GM23338 (cell line): ENCODE measurements around the gene COX7A2. TPM values are rescaled to one million over a fixed set of nuclear protein-coding genes. Genes with fewer than 3 reads are reported as not detected.

Source experiments
- ATAC-seq: fragments of 200-7000 bp; cut with Tn5 transposase; 3 replicates; pipeline ENCODE4 v1.9.1; 2020
- DNase-seq: peaks from one replicate; pipeline ENCODE4 v3.0.0-alpha.2; 2015; ENCODE audit warnings: low spot score
- H2AFZ ChIP-seq: fragments of 200-600 bp; sonication (generic); 2 replicates; pipeline ENCODE4 v1.8.0; 2016; ENCODE audit warnings: antibody characterized with exemption, mild to moderate bottlenecking, moderate library complexity
- H3F3A ChIP-seq: fragments of 200-600 bp; sonication (generic); replicated peaks from 2 replicates; pipeline ENCODE4 v1.8.0; 2017; ENCODE audit warnings: antibody characterized with exemption, mixed run types, low read depth
- H3K27ac ChIP-seq: fragments of 200-600 bp; sonication (generic); 2 replicates; pipeline ENCODE4 v1.6.1; 2016; ENCODE audit warnings: low read depth
- H3K27me3 ChIP-seq: fragments of 200-600 bp; sonication (generic); 2 replicates; pipeline ENCODE4 v1.8.0; 2016; ENCODE audit warnings: mild to moderate bottlenecking, mixed run types, moderate library complexity; ENCODE audit not compliant: insufficient read depth
- H3K36me3 ChIP-seq: fragments of 200-600 bp; sonication (generic); 2 replicates; pipeline ENCODE4 v1.8.0; 2016; ENCODE audit warnings: mild to moderate bottlenecking; ENCODE audit not compliant: insufficient read depth
- H3K4me1 ChIP-seq: fragments of 200-600 bp; sonication (generic); 2 replicates; pipeline ENCODE4 v1.8.0; 2016; ENCODE audit warnings: mild to moderate bottlenecking, moderate library complexity; ENCODE audit not compliant: insufficient read depth
- H3K4me2 ChIP-seq: fragments of 200-600 bp; sonication (generic); 2 replicates; pipeline ENCODE4 v1.7.1; 2017; ENCODE audit warnings: mixed run types
- H3K4me3 ChIP-seq: fragments of 200-600 bp; sonication (generic); 2 replicates; pipeline ENCODE4 v1.6.1; 2016; ENCODE audit warnings: mixed run types
- H3K79me2 ChIP-seq: fragments of 200-600 bp; sonication (generic); replicated peaks from 2 replicates; pipeline ENCODE4 v1.8.0; 2017; ENCODE audit warnings: mild to moderate bottlenecking; ENCODE audit not compliant: insufficient read depth
- H3K9me2 ChIP-seq: fragments of 200-600 bp; sonication (generic); 2 replicates; pipeline ENCODE4 v1.8.0; 2017; ENCODE audit not compliant: insufficient read depth
- H4K20me1 ChIP-seq: fragments of 200-600 bp; sonication (generic); replicated peaks from 2 replicates; pipeline ENCODE4 v1.8.0; 2017; ENCODE audit warnings: mild to moderate bottlenecking; ENCODE audit not compliant: insufficient read depth
- H3K27ac Mint-ChIP-seq: 2 replicates; pipeline ENCODE4 v1.8.0; 2020; ENCODE audit warnings: inconsistent platforms, mild to moderate bottlenecking, moderate library complexity, mixed read lengths
- H3K27me3 Mint-ChIP-seq: 3 replicates; pipeline ENCODE4 v1.8.0; 2022; ENCODE audit warnings: low read depth, mild to moderate bottlenecking, moderate library complexity, mixed read lengths, inconsistent platforms; ENCODE audit not compliant: insufficient read depth, poor library complexity
- H3K36me3 Mint-ChIP-seq: 3 replicates; pipeline ENCODE4 v1.8.0; 2021; ENCODE audit warnings: low read depth, mild to moderate bottlenecking, inconsistent platforms, moderate library complexity, mixed read lengths
- H3K4me1 Mint-ChIP-seq: 3 replicates; pipeline ENCODE4 v1.8.0; 2020; ENCODE audit warnings: mild to moderate bottlenecking, inconsistent platforms, mixed read lengths
- H3K4me3 Mint-ChIP-seq: 3 replicates; pipeline ENCODE4 v1.8.0; 2021; ENCODE audit warnings: moderate library complexity, mild to moderate bottlenecking, inconsistent platforms, mixed read lengths
- H3K9me3 Mint-ChIP-seq: 3 replicates; pipeline ENCODE4 v1.8.0; 2020; ENCODE audit warnings: moderate library complexity, mild to moderate bottlenecking, inconsistent platforms, mixed read lengths
- CTCF ChIP-seq, 2 experiments: fragments of 200-600 bp in 1 of 2; sonication (generic) in 1 of 2; conservative IDR thresholded peaks; 2 replicates each; pipeline versions ENCODE4 v1.5.1 to v1.6.1; 2016 to 2017; ENCODE audit warnings: antibody characterized with exemption in 2 of 2, low read depth in 2 of 2, mild to moderate bottlenecking in 2 of 2, moderate library complexity in 1 of 2
- ETS1 ChIP-seq: IDR thresholded peaks from 2 replicates; pipeline ENCODE4 v1.6.1; 2016; ENCODE audit warnings: antibody characterized with exemption
- EZH2 ChIP-seq: fragments of 200-600 bp; sonication (generic); IDR thresholded peaks from one replicate; pipeline ENCODE4 v1.8.0; 2017; ENCODE audit warnings: antibody characterized with exemption, mild to moderate bottlenecking, low read depth; ENCODE audit not compliant: unreplicated experiment
- EZH2phosphoT487 ChIP-seq: fragments of 200-600 bp; sonication (generic); IDR thresholded peaks from one replicate; pipeline ENCODE4 v1.8.1; 2018; ENCODE audit warnings: antibody characterized with exemption; ENCODE audit not compliant: unreplicated experiment
- POLR2AphosphoS5 ChIP-seq: IDR thresholded peaks from 2 replicates; pipeline ENCODE4 v1.6.1; 2016; ENCODE audit warnings: antibody characterized with exemption, low read depth
- REST ChIP-seq: IDR thresholded peaks from one replicate; pipeline ENCODE4 v1.6.1; 2018; ENCODE audit warnings: antibody characterized with exemption; ENCODE audit not compliant: unreplicated experiment
- STAT1 ChIP-seq: IDR thresholded peaks from one replicate; pipeline ENCODE4 v1.6.1; 2016; ENCODE audit warnings: antibody characterized with exemption; ENCODE audit not compliant: unreplicated experiment
- ZNF114 ChIP-seq: fragments of 250-450 bp; sonication (Bioruptor Pico); IDR thresholded peaks from 2 replicates; pipeline ENCODE4 v1.5.0; 2020; ENCODE audit warnings: mild to moderate bottlenecking, moderate library complexity
- polyA plus RNA-seq: library from polyadenylated mRNA; unstranded; fragments of >200 nt; fragmentation: Nextera tagmentation; extraction: Ambion mirVana; gene quantifications from 2 replicates; pipeline ENCODE4 v1.2.1, GENCODE V29; 2016
- total RNA-seq: library from RNA; depleted of rRNA; stranded (reverse); fragments of >200 nt; shearing (Covaris generic); gene quantifications from 2 replicates; pipeline ENCODE4 v1.2.3, GENCODE V29; 2014
- TF ChIP-seq, protein P1 (sequence below): fragments of 250-450 bp; sonication (Bioruptor Pico); IDR thresholded peaks from 2 replicates; pipeline ENCODE4 v1.5.0; 2020; ENCODE audit warnings: mild to moderate bottlenecking, moderate library complexity

The COX7A2 gene
- total and polyA plus RNA-seq, 2 experiments from 2014 or later = 93.7 to 963 TPM

DNA sequence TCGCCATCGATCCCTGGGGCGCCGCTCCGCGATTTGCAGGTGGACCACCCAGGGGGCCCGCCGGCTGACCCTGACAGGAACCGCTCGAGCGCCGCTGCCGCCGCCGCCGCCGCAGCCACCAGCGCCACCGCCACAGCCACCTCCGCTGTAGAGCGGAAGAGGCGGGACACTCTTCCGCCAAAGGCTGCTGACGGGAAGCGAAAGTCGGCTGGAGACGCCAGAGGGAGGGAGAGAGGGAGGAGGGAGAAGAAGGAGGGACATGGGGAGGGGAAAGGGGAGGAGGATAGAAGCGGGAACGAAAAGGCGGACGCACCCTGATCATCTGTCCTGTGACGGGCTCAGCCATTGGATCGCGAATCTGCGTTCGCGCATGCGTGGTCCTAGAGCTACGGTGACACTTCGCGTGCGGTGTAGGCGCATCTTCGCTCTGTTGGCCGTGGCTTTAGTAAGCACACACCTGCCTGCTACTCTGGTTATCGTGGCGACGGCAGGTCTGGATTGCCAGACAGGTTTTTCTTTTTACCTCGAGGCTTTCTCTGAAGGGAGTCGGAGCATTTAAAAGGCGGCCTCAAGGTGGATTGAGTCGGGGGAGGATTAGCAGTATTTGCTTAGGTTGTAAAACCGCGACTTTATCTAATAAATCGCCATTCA, 41.2 kb upstream of the COX7A2 start, which contains the start of gene TMEM30A:
Gene TMEM30A, minus strand, starts transcription at position 161 of the 651 bp plus-strand sequence. Its CDS starts 154 bp downstream, at position 7.
- peak within 1 kb of the TSS; percentile 86 for H3K4me3 ChIP-seq
- no peak for TF ChIP-seq EZH2phosphoT487
- peak; percentile 91 for TF ChIP-seq POLR2AphosphoS5
- no peak for TF ChIP-seq EZH2
- no peak for TF ChIP-seq REST
- TF ChIP-seq CTCF (conservative IDR thresholded peaks at IDR 0.05; ENCODE audit: low read depth in 2 of 2) = no peak
- no peak for TF ChIP-seq ZNF114 (CRISPR knock-in tag)
- TF ChIP-seq ETS1 = peak; percentile 63; the same call in 1 of the 2 replicates
- no peak for TF ChIP-seq STAT1
- TF ChIP-seq, protein P1, sequence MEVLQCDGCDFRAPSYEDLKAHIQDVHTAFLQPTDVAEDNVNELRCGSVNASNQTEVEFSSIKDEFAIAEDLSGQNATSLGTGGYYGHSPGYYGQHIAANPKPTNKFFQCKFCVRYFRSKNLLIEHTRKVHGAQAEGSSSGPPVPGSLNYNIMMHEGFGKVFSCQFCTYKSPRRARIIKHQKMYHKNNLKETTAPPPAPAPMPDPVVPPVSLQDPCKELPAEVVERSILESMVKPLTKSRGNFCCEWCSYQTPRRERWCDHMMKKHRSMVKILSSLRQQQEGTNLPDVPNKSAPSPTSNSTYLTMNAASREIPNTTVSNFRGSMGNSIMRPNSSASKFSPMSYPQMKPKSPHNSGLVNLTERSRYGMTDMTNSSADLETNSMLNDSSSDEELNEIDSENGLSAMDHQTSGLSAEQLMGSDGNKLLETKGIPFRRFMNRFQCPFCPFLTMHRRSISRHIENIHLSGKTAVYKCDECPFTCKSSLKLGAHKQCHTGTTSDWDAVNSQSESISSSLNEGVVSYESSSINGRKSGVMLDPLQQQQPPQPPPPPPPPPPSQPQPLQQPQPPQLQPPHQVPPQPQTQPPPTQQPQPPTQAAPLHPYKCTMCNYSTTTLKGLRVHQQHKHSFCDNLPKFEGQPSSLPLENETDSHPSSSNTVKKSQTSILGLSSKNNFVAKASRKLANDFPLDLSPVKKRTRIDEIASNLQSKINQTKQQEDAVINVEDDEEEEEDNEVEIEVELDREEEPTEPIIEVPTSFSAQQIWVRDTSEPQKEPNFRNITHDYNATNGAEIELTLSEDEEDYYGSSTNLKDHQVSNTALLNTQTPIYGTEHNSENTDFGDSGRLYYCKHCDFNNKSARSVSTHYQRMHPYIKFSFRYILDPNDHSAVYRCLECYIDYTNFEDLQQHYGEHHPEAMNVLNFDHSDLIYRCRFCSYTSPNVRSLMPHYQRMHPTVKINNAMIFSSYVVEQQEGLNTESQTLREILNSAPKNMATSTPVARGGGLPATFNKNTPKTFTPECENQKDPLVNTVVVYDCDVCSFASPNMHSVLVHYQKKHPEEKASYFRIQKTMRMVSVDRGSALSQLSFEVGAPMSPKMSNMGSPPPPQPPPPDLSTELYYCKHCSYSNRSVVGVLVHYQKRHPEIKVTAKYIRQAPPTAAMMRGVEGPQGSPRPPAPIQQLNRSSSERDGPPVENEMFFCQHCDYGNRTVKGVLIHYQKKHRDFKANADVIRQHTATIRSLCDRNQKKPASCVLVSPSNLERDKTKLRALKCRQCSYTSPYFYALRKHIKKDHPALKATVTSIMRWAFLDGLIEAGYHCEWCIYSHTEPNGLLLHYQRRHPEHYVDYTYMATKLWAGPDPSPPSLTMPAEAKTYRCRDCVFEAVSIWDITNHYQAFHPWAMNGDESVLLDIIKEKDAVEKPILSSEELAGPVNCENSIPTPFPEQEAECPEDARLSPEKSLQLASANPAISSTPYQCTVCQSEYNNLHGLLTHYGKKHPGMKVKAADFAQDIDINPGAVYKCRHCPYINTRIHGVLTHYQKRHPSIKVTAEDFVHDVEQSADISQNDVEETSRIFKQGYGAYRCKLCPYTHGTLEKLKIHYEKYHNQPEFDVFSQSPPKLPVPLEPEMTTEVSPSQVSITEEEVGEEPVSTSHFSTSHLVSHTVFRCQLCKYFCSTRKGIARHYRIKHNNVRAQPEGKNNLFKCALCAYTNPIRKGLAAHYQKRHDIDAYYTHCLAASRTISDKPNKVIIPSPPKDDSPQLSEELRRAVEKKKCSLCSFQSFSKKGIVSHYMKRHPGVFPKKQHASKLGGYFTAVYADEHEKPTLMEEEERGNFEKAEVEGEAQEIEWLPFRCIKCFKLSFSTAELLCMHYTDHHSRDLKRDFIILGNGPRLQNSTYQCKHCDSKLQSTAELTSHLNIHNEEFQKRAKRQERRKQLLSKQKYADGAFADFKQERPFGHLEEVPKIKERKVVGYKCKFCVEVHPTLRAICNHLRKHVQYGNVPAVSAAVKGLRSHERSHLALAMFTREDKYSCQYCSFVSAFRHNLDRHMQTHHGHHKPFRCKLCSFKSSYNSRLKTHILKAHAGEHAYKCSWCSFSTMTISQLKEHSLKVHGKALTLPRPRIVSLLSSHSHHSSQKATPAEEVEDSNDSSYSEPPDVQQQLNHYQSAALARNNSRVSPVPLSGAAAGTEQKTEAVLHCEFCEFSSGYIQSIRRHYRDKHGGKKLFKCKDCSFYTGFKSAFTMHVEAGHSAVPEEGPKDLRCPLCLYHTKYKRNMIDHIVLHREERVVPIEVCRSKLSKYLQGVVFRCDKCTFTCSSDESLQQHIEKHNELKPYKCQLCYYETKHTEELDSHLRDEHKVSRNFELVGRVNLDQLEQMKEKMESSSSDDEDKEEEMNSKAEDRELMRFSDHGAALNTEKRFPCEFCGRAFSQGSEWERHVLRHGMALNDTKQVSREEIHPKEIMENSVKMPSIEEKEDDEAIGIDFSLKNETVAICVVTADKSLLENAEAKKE (CRISPR knock-in tag) = no peak
- Mint-ChIP-seq H3K27ac (no peak within 1 kb of the TSS), H3K27me3 (no peaks in the 10 kb centered on the region), H3K36me3 (no peaks in the 10 kb centered on the region), H3K4me3 (no peak within 1 kb of the TSS), H3K9me3 (no peaks in the 10 kb centered on the region), H3K4me1 (peaks cover 22% of the 10 kb centered on the region)
- no peaks in the 10 kb centered on the region for H3K36me3 ChIP-seq
- peaks cover 47% of the 10 kb centered on the region for H3K79me2 ChIP-seq
- peak within 1 kb of the TSS; percentile 28; the same call in 1 of the 2 replicates for H2AFZ ChIP-seq
- H3K27ac ChIP-seq = peak within 1 kb of the TSS; percentile 86
- ATAC-seq (peak; percentile 94), DNase-seq (peak; percentile 99)
- H3K4me1 ChIP-seq = peaks cover 29% of the 10 kb centered on the region
- H4K20me1 ChIP-seq = no peaks in the 10 kb centered on the region; the same call in 1 of the 2 replicates
- no peaks in the 10 kb centered on the region for H3K9me2 ChIP-seq
- no peaks in the 10 kb centered on the region for H3F3A ChIP-seq
- no peaks in the 10 kb centered on the region for H3K27me3 ChIP-seq
- peak within 1 kb of the TSS; percentile 93 for H3K4me2 ChIP-seq
